GM21381 (cell line): ENCODE measurements around the gene MYO3B.

Experiments used
- ATAC-seq: cut with Tn5 transposase; IDR thresholded peaks from one replicate; pipeline ENCODE4 v1.9.1; 2021; ENCODE audit warnings: mild to moderate bottlenecking, moderate library complexity; ENCODE audit not compliant: unreplicated experiment

The MYO3B gene, protein sequence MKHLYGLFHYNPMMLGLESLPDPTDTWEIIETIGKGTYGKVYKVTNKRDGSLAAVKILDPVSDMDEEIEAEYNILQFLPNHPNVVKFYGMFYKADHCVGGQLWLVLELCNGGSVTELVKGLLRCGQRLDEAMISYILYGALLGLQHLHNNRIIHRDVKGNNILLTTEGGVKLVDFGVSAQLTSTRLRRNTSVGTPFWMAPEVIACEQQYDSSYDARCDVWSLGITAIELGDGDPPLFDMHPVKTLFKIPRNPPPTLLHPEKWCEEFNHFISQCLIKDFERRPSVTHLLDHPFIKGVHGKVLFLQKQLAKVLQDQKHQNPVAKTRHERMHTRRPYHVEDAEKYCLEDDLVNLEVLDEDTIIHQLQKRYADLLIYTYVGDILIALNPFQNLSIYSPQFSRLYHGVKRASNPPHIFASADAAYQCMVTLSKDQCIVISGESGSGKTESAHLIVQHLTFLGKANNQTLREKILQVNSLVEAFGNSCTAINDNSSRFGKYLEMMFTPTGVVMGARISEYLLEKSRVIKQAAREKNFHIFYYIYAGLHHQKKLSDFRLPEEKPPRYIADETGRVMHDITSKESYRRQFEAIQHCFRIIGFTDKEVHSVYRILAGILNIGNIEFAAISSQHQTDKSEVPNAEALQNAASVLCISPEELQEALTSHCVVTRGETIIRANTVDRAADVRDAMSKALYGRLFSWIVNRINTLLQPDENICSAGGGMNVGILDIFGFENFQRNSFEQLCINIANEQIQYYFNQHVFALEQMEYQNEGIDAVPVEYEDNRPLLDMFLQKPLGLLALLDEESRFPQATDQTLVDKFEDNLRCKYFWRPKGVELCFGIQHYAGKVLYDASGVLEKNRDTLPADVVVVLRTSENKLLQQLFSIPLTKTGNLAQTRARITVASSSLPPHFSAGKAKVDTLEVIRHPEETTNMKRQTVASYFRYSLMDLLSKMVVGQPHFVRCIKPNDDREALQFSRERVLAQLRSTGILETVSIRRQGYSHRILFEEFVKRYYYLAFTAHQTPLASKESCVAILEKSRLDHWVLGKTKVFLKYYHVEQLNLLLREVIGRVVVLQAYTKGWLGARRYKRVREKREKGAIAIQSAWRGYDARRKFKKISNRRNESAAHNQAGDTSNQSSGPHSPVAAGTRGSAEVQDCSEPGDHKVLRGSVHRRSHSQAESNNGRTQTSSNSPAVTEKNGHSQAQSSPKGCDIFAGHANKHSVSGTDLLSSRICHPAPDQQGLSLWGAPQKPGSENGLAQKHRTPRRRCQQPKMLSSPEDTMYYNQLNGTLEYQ (N-terminal part only)

DNA sequence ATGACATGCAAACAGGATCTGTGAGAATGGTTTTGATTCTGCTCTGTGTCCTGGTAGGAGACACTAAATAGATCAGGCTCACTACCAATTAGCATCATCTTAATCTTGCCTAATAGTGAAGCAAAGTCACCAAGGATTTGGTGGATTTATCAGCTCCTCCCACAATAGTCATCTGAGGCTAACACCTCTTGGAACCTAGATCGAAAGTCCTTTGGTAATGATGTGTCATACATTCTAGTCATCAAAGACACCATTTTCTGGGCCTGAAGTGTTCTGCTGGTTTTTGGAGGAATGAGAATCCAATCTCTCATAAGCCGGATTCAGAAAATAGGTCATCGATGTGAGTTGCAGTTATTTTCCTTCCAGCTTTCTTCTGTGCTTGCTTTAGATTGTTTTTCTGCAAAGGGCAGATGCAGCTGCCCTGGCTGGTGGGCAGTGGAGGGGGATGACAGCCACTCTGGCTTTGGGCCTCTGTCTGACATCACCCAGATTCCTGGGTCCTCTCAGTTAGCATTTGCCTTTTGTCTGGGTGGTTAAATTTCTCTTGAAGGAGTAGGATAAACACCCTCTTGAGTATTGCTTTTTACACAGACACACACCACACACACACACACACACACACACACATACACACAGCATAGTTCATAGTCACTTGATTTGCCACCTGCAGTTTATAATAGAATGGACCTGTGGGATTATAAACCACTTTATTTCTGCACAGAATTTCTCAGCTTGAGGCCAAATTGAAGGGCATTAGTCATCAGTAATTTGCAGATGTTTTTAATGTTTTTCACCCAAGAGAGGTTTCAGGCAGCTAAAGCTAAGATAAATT is at the start of gene MYO3B:
Gene MYO3B, plus strand, starts transcription at position 198 of the 832 bp plus-strand sequence. Its CDS starts 141 bp downstream, at position 339.
- ATAC-seq = peak; percentile 42

DNA sequence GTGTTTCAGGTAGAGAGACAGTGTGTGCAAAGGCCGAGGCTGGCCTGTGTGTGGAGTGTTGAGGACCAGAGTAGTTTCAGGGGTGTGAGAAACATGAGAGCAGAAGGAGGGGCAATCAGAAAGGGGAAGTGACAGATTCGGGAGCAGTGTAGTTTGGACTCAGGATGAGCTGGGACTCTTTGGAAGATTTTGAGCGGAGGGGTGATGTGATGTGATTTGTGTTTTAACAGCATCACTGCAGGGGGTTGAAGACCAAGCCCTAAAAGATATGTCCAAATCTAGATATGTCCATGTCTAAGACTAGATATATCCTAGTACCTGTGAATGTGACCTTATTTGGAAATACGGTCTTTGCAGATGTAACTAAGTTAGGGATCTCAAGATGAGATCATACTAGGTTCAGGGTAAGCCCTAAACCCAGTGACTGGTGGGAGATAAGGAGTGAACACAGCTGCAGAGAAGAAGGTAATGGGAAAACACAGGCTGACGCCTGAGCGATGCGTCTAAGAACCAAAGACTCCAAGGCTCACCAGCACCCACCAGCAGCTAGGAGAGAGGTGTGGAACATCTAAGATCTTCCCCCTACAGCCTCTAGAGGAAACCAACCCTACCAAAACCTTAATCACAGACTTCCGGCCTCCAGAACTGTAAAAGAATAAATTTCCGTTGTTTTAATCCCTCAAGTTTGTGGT is 38.5 kb upstream of the MYO3B start:
- no peak for ATAC-seq

DNA sequence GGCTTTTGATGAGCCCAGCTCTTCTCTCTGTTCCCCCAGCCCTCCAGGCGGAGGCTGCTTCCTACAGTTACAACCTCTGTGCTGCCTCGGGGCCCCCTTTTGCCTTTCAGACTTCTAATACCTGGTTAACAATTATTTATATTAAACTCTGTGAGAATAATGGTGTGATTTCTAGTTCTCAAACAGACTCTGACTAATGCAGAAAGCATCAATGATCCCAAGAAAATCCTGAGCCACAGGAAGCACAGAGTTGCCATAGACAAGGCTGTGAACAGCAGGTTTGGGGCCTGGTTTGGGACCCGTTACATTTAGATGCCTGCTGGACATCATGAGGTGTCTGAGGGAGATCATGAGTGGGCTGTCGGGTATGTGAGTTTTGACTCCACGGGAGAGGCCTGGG is 37.4 kb upstream of the MYO3B start:
- no peak for ATAC-seq

DNA sequence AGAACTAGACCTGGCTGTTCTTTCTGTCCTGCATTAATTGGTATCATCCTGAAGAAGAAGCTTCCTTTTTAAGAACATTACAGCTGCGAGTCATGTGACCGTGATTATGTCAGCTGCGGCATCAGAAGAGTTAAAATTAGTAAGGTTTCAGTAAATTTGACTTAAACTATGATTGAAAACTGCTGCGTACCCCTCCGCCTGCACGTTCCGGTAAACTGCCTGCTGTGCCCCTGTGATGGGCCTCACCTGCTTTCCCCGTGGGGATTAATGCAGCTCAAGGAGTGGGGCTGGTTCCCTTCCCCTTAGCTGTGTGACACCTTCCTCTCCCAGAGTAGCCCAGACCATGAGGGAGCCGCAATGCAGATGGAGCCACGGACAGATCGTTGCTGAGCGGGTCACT is 36.1 kb upstream of the MYO3B start:
- ATAC-seq = no peak

DNA sequence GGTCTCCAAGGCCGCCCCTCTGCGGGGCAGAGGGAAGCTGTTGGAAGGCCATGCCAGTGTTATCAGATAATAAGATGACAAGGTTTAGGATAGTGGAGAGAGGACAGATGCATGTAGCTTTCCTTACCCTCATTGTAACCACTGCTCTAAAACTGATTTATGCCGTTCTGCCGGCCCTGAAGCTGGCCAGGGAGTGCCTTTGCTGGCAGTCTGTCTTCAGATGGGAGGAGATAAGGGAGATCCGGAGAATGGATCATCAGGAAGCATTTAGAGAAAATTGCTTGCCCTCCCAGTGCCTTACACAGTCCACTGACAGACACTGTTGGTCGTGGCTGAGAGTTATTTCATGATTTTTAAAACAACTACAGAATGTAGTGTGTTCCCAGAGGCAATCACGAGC is 35.4 kb upstream of the MYO3B start:
- no peak for ATAC-seq

DNA sequence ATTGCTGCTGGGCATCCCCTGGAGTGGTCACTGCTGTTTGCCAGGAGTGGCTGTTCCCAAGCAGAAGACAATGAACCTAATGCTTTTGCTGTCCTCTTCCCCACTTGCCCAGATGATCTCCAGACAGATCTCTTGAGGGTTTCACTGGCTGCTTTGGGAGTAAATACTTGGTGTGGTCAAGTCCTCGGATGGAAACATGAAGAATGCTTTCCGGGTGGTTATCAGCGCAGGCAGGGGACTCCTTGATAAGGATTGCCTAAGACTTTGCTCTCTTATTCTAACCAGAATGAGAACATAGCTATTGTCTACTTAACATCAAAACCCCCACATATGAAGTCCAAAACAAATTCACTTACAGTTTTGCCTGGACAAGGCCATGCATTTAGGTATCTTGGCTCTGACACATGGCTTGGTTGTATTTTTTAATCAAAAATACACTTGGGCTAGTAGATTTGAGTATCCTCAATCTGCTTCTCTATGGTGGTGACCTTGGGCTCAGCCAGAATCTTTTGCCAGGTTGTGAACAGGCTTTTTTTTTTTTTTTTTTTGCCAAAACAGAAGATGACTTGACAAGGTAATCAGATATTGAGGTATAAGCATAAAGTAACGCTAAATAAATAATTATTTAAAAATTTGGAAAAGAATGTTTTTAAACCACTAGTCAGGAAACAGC is 34.8 kb upstream of the MYO3B start:
- no peak for ATAC-seq

DNA sequence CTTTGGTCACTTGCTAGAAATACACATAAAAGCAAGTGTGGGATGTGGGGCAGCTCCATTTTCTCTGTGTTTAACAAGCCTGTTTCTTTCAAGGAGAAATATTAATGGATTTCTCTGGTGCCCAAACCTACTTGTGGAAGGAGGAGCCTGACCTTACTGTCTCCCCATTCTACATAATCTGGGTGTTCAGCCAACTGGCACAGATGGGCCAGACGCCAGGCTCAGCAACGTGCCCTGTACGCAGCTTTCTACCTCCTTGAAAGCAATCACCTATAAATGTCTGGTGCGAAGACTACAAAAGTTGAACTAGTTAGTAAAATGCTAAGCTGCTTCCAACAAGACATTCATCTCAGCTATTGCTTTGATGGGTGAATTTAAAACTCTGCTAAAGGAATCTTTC is 33.2 kb upstream of the MYO3B start:
- ATAC-seq = no peak

DNA sequence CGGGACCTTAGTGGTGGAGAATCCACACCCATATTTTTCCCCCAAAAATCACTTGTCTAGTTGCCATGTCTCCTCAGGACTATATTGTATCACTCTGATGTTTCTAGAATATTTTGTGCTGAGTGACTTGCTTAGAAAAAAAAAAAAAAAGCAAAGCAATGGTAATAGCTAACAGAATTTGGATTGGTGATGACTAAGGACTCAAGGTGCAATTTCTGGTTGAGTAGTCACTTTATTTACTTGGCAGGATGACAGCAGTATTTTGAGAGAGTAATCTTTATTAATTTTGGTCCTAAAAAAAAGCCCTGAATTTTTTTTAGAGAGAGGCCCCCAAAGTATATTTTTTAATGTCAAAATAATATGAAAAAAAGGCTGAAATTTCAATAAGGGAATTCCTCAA is 32.8 kb upstream of the MYO3B start:
- no peak for ATAC-seq

DNA sequence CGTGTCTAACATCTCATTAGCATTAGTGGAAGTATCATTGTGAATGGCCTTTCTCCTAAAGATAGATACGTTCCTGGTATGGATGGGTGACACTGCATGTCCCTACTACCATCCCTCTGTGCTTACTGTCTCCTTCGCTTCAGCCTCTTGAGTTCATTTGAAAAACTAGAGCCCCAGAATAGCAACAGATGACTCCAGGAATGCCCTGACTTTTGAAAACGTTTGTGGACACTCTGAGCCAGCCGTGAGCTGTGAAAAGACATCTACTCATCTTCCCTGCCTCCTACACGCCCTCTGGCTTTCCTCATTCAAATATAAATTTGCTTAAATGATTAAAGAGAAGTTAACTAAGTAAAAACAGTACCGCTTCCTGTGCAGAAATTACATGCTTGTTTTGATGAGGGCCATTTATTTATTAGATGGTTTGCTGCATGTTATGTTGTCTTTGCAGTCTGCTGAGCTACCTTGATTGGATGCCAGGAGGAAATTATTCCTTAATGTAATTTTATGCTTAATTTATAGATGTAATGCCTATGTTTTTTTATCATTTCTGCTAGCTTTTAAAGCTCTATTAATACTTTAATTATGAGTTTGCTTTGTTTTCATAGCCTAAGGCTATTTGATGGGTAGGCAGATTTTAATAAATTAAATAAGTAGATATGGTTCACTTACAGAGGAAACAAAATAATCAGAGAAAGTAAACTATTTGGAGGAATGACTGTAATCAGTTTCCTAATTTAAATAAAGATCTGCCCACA is 32.1 kb upstream of the MYO3B start:
- ATAC-seq = no peak

DNA sequence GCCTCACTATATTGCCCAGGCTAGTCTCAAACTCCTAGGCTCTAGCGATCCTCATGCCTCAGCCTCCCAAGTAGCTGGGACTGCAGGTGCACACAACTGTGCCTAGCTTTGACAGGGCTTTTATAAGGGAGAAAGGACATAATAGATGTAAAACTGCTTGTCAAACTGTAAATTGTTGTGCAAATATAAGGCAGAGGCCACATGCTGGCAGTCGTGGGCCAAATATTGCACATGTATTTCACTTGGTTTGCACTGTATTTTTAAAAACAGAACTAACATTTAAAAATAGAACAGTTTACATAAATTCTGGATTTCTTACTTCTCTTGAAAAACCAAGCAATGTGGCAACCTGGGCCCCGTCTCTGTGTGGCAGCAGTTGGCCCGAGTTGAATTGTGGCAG is 31.2 kb upstream of the MYO3B start:
- ATAC-seq = no peak

DNA sequence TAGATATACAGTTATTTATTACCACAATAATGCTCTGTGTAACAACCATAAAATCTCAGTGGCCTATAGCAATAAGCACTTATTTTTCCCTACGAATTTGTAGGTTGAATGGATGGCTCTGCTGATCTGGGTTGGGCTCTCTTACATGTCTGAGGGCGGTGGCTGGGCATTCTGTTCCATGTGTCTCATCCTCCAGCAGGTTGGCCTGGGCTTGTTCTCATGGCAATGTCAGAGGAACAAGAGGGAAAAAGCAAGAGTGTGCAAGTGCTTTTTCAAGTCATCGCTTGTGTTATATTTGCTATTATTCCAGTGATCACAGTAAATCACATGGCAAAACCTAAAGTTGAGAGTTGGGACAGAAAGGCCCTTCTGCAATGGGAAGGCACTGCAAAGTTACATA is 30.4 kb upstream of the MYO3B start:
- ATAC-seq = no peak

DNA sequence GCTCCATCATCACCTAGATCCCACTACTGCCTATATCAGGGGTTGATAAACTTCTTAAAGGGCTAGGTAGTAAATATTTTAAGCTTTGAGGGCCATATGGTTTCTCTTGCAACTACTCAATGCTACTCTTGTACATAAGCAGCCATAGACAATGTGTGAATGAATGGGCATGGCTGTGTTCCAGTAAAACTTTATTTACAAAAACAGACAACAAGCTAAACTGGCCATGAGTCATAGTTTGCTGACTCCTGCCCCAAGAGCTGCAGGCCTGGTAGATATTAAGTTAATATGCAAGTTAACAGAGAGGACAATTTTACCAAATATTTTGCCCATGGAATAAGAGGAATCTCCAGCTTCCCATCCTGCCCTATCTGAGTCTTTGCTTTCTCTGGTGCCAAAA is 29.8 kb upstream of the MYO3B start:
- no peak for ATAC-seq

DNA sequence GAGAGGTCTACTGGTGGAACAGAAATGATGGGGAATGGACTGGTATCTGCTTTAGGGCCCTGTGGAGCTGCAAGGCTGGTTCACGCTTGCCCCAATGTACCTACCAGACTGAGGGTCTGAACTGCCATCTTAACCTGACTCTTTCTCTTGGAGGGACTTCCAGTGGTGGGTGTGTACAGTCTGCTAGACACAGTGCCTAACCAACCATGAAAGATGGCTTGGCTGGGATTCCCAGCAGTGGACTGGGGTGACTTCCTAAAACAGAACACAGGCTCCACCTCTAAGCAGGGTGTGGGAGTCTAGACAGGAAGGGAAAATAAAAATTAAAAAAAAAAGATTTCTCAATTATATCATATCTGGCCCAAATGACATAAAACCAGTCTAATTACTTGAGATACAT is 25.5 kb upstream of the MYO3B start:
- ATAC-seq = no peak

DNA sequence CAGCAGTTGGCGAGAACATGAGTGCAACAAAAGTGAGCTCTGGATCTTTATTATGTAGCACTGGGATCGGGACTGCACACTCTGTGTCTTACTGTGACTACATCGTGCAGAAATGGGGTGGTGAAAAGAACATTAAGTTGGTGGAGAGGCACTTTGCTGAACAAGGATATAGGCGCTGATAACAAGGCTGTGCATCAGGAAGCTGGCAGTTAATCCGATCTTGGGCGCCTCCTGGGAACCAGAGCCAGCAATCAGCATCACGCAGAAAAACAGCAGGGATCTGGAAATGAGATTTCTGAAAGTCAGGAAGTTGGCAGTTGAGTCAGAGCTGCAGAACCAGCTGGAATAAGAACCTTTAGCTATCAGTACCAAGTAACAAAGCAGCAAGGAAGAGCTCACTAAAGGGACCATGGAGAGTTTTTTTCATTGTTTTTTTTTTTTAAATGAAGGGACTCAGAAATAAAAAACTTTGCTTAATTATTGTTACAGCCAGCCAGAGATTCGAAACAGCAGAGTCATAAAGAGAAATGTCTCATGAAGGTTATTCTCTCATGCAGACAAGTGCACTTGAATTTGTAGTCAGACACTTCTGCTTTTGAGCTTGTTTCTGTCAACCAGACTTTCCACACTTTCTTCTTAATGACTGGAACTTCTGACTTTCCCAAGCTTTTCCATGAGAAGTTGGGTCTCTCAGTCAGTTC is 22.8 kb upstream of the MYO3B start:
- peak; percentile 37 for ATAC-seq

DNA sequence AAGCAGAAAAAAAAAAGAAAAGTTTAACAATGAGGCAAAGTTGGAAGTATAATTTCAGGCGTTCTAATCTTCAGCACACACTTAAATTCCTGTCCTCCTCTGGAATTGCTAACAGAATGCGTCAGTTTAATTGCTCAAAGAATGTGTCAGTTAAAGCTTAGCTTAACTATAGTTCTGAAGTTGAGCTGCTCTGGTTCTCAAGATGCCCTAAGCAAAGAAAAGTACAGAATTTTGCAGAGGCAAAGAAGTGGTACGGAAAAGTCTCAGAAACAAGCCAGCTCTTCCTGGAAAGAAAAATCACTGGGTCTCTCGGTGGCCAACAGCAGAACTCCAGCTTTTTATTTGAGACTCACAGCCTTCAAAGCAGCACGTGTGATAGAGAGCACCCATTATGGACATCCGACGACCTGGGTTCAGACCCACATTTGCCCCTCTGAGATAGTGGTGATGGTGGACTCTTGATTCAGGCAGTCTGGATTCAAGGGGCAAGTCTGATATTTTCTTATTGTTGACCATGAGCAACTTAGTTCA is 22.2 kb upstream of the MYO3B start:
- no peak for ATAC-seq

DNA sequence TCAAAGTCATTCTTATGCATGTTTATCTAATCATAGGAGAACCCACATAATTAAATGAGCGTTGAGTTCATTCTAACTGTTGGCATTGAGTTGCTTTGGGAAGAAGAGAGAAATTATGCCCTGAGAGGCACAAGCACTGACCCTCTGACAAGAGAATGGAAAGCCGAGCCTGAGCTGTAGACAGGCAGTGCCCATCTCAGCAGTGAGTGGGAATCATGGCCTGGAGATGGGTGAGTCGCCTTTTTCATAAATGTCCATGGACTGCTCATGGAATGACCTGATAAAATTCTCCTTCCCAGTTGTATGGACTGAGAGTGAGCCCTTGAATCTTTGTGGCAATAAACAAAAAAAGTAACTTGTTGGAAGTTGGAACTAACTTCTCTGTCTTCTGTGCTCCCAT is 21.4 kb upstream of the MYO3B start:
- no peak for ATAC-seq

DNA sequence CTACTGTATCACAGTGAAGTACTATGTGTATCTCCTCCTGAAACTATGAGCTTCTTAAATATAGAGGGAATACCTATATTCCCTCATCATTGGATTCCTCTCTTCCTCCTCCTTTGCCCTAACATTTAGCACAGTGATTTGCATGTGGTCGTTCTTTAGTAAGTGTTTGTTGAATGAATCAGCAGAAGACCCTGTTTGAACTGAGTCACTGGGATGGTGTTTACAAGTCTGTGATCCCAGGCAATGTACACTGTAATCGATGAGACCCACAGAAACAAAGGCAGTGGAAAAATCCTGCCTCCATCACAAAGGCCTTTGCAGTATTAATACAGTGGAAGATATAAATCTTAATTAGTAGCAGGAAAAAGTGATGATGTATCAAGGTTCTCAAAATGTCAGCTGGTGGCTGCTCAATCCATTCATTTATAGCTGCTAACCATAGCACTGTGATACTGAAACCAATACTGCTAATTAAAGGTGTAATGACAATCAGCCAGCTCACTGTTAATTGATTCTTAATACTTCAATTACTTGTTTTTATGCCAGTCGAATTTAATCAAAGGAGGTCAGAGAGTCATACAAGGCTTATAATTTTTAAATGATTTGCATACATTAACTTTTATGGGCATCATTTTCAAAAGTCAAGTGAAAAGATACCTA is 20.8 kb upstream of the MYO3B start:
- ATAC-seq = no peak
